Peyer's patch (tissue), 4 donors: Measurements from ENCODE around the gene PLAA. TPM values are rescaled to one million over a fixed set of nuclear protein-coding genes. Genes with fewer than 3 reads are reported as not detected.

ENCODE experiments used
- DNase-seq, 3 donors: peaks; one replicate each; pipeline ENCODE4 v3.0.0-alpha.2; 2017 to 2019
- H3K27ac ChIP-seq, 4 donors: fragments of 200-600 bp; sonication (generic); one replicate each; pipeline ENCODE4 v1.5.1; 2016 to 2019
- H3K27me3 ChIP-seq, 2 donors: fragments of 200-600 bp; sonication (generic); one replicate each; pipeline ENCODE4 v1.5.1; 2019
- H3K36me3 ChIP-seq, 3 donors: fragments of 200-600 bp; sonication (generic); one replicate each; pipeline ENCODE4 v1.5.1; 2016 to 2019
- H3K4me1 ChIP-seq, 4 donors: fragments of 200-600 bp; sonication (generic); one replicate each; pipeline ENCODE4 v1.5.1; 2016 to 2019
- H3K4me3 ChIP-seq, 4 donors: fragments of 200-600 bp; sonication (generic); 1 replicate in 3 of 4; 2 replicates in 1 of 4; pipeline ENCODE4 v1.5.1; 2016 to 2019; ENCODE audit warnings: mild to moderate bottlenecking in 1 of 4
- H3K9me3 ChIP-seq, 4 donors: fragments of 200-600 bp; sonication (generic); one replicate each; pipeline ENCODE4 v1.5.1; 2016 to 2019; ENCODE audit warnings: mild to moderate bottlenecking in 1 of 4
- POLR2A ChIP-seq, 2 donors: fragments of 450-650 bp; IDR thresholded peaks; one replicate each; pipeline ENCODE4 v1.5.1; 2017; ENCODE audit warnings: antibody characterized with exemption in 2 of 2, mild to moderate bottlenecking in 2 of 2, moderate library complexity in 2 of 2
- total RNA-seq, 4 donors: library from RNA; depleted of rRNA; stranded (reverse); fragments of >200 nt; gene quantifications; one replicate each; pipeline ENCODE4 v1.1.0, GENCODE V29; 2016
- TF ChIP-seq, protein P1 (sequence below), 6 experiments: fragments of 450-650 bp in 4 of 6; fragments of 200-600 bp in 2 of 6; sonication (generic) in 1 of 6; IDR thresholded peaks; one replicate each; pipeline ENCODE4 v1.5.1; 2017 to 2019; ENCODE audit warnings: antibody characterized with exemption in 6 of 6, mild to moderate bottlenecking in 3 of 6, moderate library complexity in 1 of 6

The PLAA gene
- total RNA-seq, 4 donors from 2014 or later: 16.3 to 30.5 (median 22.8) TPM

- Histone ChIP-seq H3K9me3 (no peaks in the 10 kb centered on the region), H3K4me1 (peaks cover 0 to 5% (median 0%) of the 10 kb centered on the region in 4 donors), H3K36me3 (no peaks in the 10 kb centered on the region), H3K4me3 (no peak overlapping the region), H3K27me3 (no peaks in the 10 kb centered on the region), H3K27ac (peak overlapping the region in 1 of 4 donors; percentile 0)
- DNase-seq: no peak
- TF ChIP-seq, protein P1, sequence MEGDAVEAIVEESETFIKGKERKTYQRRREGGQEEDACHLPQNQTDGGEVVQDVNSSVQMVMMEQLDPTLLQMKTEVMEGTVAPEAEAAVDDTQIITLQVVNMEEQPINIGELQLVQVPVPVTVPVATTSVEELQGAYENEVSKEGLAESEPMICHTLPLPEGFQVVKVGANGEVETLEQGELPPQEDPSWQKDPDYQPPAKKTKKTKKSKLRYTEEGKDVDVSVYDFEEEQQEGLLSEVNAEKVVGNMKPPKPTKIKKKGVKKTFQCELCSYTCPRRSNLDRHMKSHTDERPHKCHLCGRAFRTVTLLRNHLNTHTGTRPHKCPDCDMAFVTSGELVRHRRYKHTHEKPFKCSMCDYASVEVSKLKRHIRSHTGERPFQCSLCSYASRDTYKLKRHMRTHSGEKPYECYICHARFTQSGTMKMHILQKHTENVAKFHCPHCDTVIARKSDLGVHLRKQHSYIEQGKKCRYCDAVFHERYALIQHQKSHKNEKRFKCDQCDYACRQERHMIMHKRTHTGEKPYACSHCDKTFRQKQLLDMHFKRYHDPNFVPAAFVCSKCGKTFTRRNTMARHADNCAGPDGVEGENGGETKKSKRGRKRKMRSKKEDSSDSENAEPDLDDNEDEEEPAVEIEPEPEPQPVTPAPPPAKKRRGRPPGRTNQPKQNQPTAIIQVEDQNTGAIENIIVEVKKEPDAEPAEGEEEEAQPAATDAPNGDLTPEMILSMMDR (IDR thresholded peaks at IDR 0.05): no peak
- no peak for TF ChIP-seq POLR2A (IDR thresholded peaks at IDR 0.05)
These were observed 7.0 kb upstream of the PLAA start for GRCh38 chr9:26954050-26954508.

DNA sequence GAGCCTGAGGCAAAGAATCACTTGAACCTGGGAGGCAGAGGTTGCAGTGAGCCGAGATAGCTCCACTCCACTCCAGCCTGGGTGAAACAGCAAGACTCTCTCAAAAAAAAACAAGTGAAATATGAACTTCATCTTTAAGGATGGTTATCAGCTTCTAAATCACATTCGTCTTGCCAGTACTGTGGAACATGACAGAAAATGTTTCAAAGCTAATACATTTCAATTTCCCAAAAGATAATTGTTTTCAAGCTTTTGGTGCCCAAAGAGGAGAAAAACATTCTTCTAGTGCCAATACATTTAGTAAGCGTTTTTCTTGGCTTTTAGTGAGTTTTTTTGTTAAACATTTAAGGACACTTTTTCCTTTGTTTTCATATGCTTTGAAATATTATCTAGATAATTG is 4.8 kb upstream of the PLAA start:
- Histone ChIP-seq H3K27ac (no peak overlapping the region), H3K36me3 (no peaks in the 10 kb centered on the region), H3K4me3 (no peak overlapping the region)

DNA sequence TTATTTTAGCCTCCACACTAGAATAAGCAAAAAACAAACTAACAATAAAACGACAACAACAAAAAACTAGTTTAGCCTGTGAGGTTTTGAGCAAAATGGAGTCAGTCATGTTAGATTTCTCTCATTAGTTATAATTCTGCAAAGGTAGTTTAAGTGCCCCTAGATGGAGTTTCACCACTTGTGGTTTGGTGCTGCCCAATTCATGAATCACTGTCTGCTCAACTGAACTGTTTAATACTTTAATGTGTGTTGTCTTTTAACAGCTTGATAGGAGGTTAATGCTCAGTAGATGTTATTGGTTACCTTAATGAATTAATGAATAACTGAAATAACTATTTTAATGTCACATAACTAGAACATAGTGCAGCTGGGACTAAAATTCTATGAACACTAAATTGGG is 3.5 kb upstream of the PLAA start:
- no peak for DNase-seq
- Histone ChIP-seq H3K27ac (no peak overlapping the region), H3K4me3 (no peak overlapping the region), H3K4me1 (peaks cover 0 to 14% (median 6%) of the 10 kb centered on the region in 4 donors), H3K36me3 (no peaks in the 10 kb centered on the region), H3K9me3 (no peaks in the 10 kb centered on the region), H3K27me3 (no peaks in the 10 kb centered on the region)
- TF ChIP-seq, protein P1 (IDR thresholded peaks at IDR 0.05): no peak
- no peak for TF ChIP-seq POLR2A (IDR thresholded peaks at IDR 0.05)

More for the DNA sequence above, 4.8 kb upstream of the PLAA start:
- no peak for DNase-seq
- TF ChIP-seq, protein P1 (IDR thresholded peaks at IDR 0.05): no peak
- TF ChIP-seq POLR2A (IDR thresholded peaks at IDR 0.05): no peak
- Histone ChIP-seq H3K4me1 (peaks cover 0 to 6% (median 3%) of the 10 kb centered on the region in 4 donors), H3K9me3 (no peaks in the 10 kb centered on the region), H3K27me3 (no peaks in the 10 kb centered on the region)

GRCh38 chr9:26949637-26950069 is 2.6 kb upstream of the PLAA start:
- H3K27me3 ChIP-seq: no peaks in the 10 kb centered on the region
- H3K9me3 ChIP-seq: no peaks in the 10 kb centered on the region
- H3K4me3 ChIP-seq: no peak overlapping the region
- H3K36me3 ChIP-seq: no peaks in the 10 kb centered on the region
- TF ChIP-seq POLR2A (IDR thresholded peaks at IDR 0.05): no peak
- peaks cover 0 to 21% (median 8%) of the 10 kb centered on the region in 4 donors for H3K4me1 ChIP-seq
- H3K27ac ChIP-seq: no peak overlapping the region
- DNase-seq: no peak

- Histone ChIP-seq H3K27me3 (no peaks in the 10 kb centered on the region), H3K9me3 (no peaks in the 10 kb centered on the region), H3K4me3 (peak overlapping the region; percentile 82 to 97 (median 90)), H3K36me3 (no peaks in the 10 kb centered on the region), H3K4me1 (peaks cover 0 to 30% (median 8%) of the 10 kb centered on the region in 4 donors), H3K27ac (peak overlapping the region; percentile 88 to 98 (median 97))
- TF ChIP-seq, protein P1 (IDR thresholded peaks at IDR 0.05): no peak
- no peak for TF ChIP-seq POLR2A (IDR thresholded peaks at IDR 0.05)
- no peak for DNase-seq
These were observed 694 bp upstream of the PLAA start for GRCh38 chr9:26947736-26948135.

DNA sequence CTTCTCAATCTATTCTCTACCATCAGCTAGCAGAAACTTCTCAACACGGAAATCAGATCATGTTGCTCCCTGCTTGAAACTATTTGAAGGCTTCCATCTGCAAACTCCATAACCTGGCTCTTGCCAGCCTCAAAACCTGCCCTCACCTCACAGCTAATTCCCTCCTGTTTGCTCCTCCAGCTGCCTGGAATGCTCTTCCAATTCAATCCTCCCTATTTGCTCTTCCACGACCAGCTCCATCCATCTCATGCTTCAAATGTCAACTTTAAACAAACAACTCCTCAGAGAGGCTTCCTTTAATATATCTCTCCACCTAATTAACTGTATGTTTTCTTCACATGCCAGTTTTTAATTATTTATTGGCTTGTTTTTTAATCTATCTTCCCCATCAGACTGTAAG is 1.5 kb downstream of the PLAA start:
- Histone ChIP-seq H3K27me3 (no peaks in the 10 kb centered on the region), H3K9me3 (no peaks in the 10 kb centered on the region), H3K27ac (no peak overlapping the region), H3K4me1 (peaks cover 0 to 38% (median 8%) of the 10 kb centered on the region in 4 donors), H3K4me3 (peak overlapping the region in 2 of 4 donors; percentile 92 to 97), H3K36me3 (no peaks in the 10 kb centered on the region)
- DNase-seq: no peak
- TF ChIP-seq POLR2A (IDR thresholded peaks at IDR 0.05): no peak
- TF ChIP-seq, protein P1 (IDR thresholded peaks at IDR 0.05): no peak
